GM10847 (cell line): ENCODE data around the gene MRPL3.
A peak's percentile ranks its signal among the peaks of the same experiment; 100 is the strongest.

Source experiments
- POLR2A ChIP-seq: IDR thresholded peaks from 2 replicates; pipeline ENCODE4 v1.6.1; 2011; ENCODE audit not compliant: insufficient read length; ENCODE audit errors: extremely low read depth

Gene MRPL3

GRCh38 chr3:131502530-131503319 is at the start of gene MRPL3:
Gene MRPL3, minus strand, starts transcription at chr3:131502971. Its CDS starts 150 bp downstream, at chr3:131502821.
- peak; percentile 61 for TF ChIP-seq POLR2A

DNA sequence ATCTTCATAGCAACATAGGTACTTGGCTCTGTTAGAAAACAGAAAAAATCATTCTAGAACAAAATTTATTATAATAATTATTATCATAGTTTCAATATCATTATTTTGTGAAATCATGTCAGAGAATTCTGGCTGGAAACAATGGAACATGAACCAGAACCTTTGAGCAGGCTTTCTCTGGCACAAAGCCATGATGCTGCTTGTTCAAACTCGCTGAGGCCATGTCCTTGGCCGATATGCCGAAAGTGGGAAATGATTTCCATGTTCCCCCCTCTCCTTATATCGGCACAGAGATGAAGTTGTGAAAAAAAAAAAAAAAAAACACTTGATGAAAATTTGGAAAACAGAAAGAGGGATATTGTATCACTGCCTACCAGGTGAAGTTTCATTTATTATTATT is 49.0 kb upstream of the MRPL3 start:
- TF ChIP-seq POLR2A: no peak

DNA sequence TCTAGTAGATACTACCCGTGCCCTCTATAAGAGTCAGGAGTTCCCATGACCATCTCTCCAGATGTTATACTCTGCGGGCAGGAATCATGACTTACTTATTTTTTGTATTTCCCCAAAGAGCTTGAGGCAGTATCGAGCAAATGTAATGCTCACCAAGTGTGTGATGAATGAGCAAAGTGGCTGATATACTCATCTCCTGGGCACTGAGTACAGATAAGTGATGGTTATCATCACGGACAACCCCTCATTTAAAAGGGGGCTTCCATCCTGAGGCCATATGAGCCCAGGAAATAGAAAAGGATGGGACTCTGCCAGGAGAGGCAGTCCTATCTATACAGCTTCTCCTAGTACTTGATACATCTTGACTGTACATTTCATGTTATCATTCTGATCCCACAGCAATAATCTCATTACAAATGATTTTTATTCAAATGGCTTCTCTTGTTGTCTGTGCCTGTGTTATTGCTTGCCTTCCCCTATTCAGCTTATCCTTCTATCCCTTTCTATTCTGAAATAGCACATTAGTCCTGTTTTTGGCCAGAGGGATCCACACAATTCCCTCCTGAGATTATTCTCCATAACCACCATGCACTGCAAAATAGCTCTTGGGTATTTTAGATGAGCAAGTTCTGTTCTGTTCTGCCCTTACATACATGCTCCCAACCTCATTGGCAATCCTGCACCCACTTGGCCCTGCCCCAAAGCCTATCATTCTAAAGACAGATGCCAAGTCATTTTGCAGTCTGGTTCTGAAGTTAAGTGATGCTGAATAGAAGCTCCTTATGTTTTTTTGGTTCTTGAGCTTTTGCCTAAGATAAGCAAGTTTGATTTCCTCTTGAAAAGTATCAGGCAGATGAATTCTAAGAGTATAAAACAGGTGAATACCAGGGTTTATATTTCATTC is 48.0 kb upstream of the MRPL3 start:
- no peak for TF ChIP-seq POLR2A

- no peak for TF ChIP-seq POLR2A
Observed at GRCh38 chr3:131549340-131549739, 46.6 kb upstream of the MRPL3 start.

DNA sequence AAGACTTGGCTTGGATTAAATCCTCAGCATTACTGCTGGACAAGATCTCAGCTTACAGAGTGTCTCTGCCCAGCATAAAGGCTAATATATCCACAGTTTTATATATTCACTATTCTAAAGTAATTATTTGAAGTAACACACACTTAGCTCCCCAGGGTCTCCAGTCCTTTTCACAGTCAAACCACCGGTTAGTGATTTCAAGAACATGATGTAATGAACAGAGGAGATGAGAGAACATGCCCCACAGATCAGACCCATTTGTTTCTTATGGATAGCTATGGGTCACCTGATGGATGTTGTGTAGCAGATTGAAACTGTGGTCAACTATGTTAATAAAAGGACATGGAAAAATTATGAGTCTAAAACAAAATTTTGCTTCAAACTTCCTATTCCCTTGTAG is 44.8 kb upstream of the MRPL3 start:
- TF ChIP-seq POLR2A: no peak

DNA sequence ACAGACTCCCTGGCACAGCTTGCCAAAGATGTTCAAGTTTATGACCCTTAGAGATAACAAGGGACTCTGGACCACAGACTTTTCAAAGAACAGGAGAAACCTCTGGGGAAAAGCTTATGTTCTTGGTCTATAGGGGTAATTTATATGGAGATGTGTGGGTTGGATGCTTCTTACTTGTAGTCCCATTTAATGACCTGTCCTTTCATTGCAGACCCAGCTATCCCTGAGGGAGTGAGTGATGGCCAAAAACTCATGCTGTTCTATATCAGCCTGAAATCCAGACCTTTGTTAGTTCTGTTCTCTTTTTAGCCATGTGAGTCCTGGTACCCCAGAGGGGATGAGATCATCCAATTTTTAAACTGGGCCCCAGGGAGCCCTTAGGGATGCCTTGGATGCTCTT is 43.7 kb upstream of the MRPL3 start:
- no peak for TF ChIP-seq POLR2A

- TF ChIP-seq POLR2A: no peak
Observed at GRCh38 chr3:131544557-131544956, 41.8 kb upstream of the MRPL3 start.

DNA sequence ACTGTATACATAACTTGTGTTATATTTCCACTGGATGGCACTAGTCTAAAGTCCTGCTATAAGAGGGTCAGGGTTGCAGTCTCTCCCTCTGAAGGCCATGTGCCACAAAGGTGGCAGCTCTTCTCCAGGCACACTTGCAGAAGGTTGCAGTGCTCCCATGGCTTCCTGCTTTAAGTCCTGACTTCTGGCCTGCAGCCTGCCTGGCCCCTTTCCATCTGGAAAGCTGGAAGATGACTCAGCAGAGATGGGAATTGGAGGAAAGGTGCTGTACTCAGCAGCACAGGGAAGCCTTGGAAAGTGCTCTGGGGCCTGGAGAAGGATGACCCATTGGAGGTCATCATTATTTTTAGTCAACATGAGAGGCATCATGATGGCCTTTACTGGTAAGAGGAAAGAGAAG is 40.9 kb upstream of the MRPL3 start:
- TF ChIP-seq POLR2A: no peak

GRCh38 chr3:131541288-131541687 is 38.5 kb upstream of the MRPL3 start:
- TF ChIP-seq POLR2A: no peak

- TF ChIP-seq POLR2A: no peak
Observed at GRCh38 chr3:131540821-131541220, 38.0 kb upstream of the MRPL3 start.

- no peak for TF ChIP-seq POLR2A
Observed at GRCh38 chr3:131540143-131540542, 37.4 kb upstream of the MRPL3 start.

DNA sequence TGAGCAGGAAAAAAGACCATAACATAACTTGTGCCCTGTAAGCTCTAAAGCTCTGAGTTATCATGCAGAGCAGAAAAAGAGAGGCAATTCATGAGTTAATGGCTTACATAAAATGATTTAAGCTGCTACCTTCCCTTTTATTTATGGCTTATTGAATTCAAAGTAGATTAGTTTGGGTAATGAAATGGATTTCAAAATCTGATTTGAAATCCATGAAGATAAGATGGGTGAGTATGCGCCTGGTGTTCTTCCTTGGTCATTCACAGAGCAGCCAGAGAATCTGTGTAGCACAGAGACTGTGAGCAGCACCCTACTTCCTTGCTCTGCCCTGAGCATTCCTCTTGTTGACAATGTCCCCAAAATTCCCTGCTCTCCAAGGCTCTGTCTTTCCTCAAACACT is 36.2 kb upstream of the MRPL3 start:
- TF ChIP-seq POLR2A: no peak

DNA sequence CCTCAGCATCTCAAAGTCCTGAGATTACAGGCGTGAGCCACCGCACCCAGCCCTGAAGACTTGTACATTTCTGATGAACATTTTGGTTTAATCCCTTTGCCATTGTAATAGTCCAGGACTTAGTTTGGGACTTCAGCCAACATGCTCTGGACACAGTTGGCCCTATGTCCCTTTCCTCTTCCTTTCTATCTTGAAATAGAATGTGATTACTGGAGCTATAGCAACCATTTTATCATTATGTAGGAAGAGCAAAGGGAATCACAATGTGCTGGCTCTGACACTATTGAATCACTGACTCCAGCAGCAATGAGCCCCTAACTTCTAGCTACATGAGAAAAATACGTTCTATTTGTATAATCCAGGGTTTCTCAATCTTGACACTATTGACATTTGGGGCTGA is 34.8 kb upstream of the MRPL3 start:
- no peak for TF ChIP-seq POLR2A

- TF ChIP-seq POLR2A: no peak
Observed at GRCh38 chr3:131535596-131535995, 32.8 kb upstream of the MRPL3 start.

GRCh38 chr3:131535131-131535530 is 32.4 kb upstream of the MRPL3 start:
- no peak for TF ChIP-seq POLR2A

DNA sequence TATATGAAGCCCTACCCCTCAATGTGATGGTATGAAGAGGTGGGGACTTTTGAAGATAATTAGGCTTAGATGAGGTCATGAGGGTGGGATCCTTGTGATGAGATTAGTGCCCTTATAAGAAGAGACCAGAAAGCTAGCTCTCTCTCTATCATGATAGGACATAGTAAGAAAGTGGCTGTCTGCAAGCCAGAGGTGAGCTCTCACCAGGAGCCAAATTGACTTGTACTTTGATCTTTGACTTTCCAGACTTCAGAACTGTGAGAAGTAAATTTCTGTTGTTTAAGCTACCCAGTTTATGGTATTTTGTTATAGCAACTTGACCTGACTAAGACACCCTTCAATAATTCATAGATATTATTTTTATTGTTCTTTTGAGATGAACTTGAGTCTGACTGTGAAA is 29.9 kb upstream of the MRPL3 start:
- no peak for TF ChIP-seq POLR2A
